HepG2 (cell line): ENCODE measurements around the gene RTEL1. TPM values are rescaled to one million over a fixed set of nuclear protein-coding genes. Genes with fewer than 3 reads are reported as not detected.
A peak's percentile ranks its signal among the peaks of the same experiment; 100 is the strongest.

ENCODE experiments used
- ARID5B ChIP-seq: IDR thresholded peaks from 2 replicates; pipeline ENCODE4 v1.4.0; 2020; ENCODE audit warnings: mild to moderate bottlenecking, missing genetic modification reagents
- HINFP ChIP-seq: sonication (generic); formaldehyde crosslinking; IDR thresholded peaks from 2 replicates; pipeline ENCODE4 v1.4.0; 2020; ENCODE audit warnings: low read depth, mild to moderate bottlenecking, missing genetic modification reagents
- HNF1A ChIP-seq, 2 experiments: sonication (generic) in 1 of 2; formaldehyde crosslinking in 1 of 2; IDR thresholded peaks; 2 replicates each; pipeline versions ENCODE4 v1.4.0 to v1.6.1; 2016 to 2020; ENCODE audit warnings: borderline replicate concordance in 1 of 2, low read depth in 1 of 2, mild to moderate bottlenecking in 1 of 2, missing genetic modification reagents in 1 of 2
- IRF1 ChIP-seq: sonication (generic); formaldehyde crosslinking; IDR thresholded peaks from 2 replicates; pipeline ENCODE4 v1.4.0; 2020; ENCODE audit warnings: low read depth, mild to moderate bottlenecking, missing genetic modification reagents
- LCORL ChIP-seq, 2 experiments: fragments of 450-650 bp in 1 of 2; sonication (generic) in 1 of 2; formaldehyde crosslinking in 1 of 2; IDR thresholded peaks; 2 replicates each; pipeline versions ENCODE4 v1.5.0 to v1.6.1; 2017 to 2020; ENCODE audit warnings: antibody characterized with exemption in 1 of 2, missing genetic modification reagents in 1 of 2
- PHF8 ChIP-seq: sonication (generic); formaldehyde crosslinking; IDR thresholded peaks from 2 replicates; pipeline ENCODE4 v1.5.0; 2020; ENCODE audit warnings: missing genetic modification reagents
- RNF2 ChIP-seq: fragments of 450-650 bp; conservative IDR thresholded peaks from 2 replicates; pipeline ENCODE4 v1.6.1; 2016; ENCODE audit warnings: low read depth
- TRIM24 ChIP-seq: sonication (generic); formaldehyde crosslinking; IDR thresholded peaks from 2 replicates; pipeline ENCODE4 v1.8.0; 2022; ENCODE audit warnings: mild to moderate bottlenecking, missing genetic modification reagents
- ZNF232 ChIP-seq: sonication (generic); formaldehyde crosslinking; IDR thresholded peaks from 2 replicates; pipeline ENCODE4 v1.4.0; 2020; ENCODE audit warnings: missing genetic modification reagents, borderline replicate concordance
- ZNF276 ChIP-seq: sonication (generic); formaldehyde crosslinking; IDR thresholded peaks from 2 replicates; pipeline ENCODE4 v1.4.0; 2020; ENCODE audit warnings: mild to moderate bottlenecking, low read depth, missing genetic modification reagents
- ZNF326 ChIP-seq: sonication (generic); formaldehyde crosslinking; IDR thresholded peaks from 2 replicates; pipeline ENCODE4 v1.4.0; 2020; ENCODE audit warnings: missing genetic modification reagents, borderline replicate concordance
- ZNF597 ChIP-seq: sonication (generic); formaldehyde crosslinking; IDR thresholded peaks from 2 replicates; pipeline ENCODE4 v1.5.0; 2020; ENCODE audit warnings: missing genetic modification reagents
- ZNF841 ChIP-seq: sonication (generic); formaldehyde crosslinking; IDR thresholded peaks from 2 replicates; pipeline ENCODE4 v1.8.1; 2023; ENCODE audit warnings: missing genetic modification reagents, borderline replicate concordance
- polyA plus RNA-seq, 8 experiments: library from polyadenylated mRNA; depleted of rRNA in 3 of 8; stranded (reverse) in 7 of 8; unstranded in 1 of 8; fragments of >200 nt; fragmentation: Illumina TruSeq in 4 of 8; extraction: Trizol in 4 of 8; gene quantifications; 2 replicates each; pipeline versions ENCODE4 v1.2.1 to v1.2.3, GENCODE V29; 2011 to 2016; ENCODE audit warnings: low read depth in 4 of 8, missing spikeins in 1 of 8, mixed read lengths in 1 of 8; ENCODE audit not compliant: insufficient read depth in 1 of 8
- total RNA-seq, 5 experiments: library from RNA; depleted of rRNA; stranded (reverse); fragments of >200 nt; fragmentation: Illumina TruSeq; extraction: Trizol; gene quantifications; 2 replicates each; pipeline ENCODE4 v1.2.3, GENCODE V29; 2016; ENCODE audit warnings: low read depth in 1 of 5

RTEL1 gene
- total and polyA plus RNA-seq, 2 of the 13 experiments (the other 11 are each of a cell fraction or from before 2014, with no cell fraction given) = 21.8 to 36.4 TPM

- TF ChIP-seq ARID5B (CRISPR knock-in tag) (no peak), RNF2 (no peak), ZNF597 (CRISPR knock-in tag) (no peak; the same call in 1 of the 2 replicates), ZNF841 (0 out of 2 replicates have a peak, but pooled peaks have one; percentile 55), LCORL (IDR thresholded peaks at IDR 0.05) (no peak), LCORL (CRISPR knock-in tag; IDR thresholded peaks at IDR 0.05) (no peak), ZNF326 (peak; percentile 46; the same call in 1 of the 2 replicates), TRIM24 (no peak), PHF8 (CRISPR knock-in tag) (no peak), IRF1 (no peak), ZNF276 (CRISPR knock-in tag) (no peak), ZNF232 (CRISPR knock-in tag) (no peak), HINFP (CRISPR knock-in tag) (no peak), HNF1A (IDR thresholded peaks at IDR 0.05; ENCODE audit: low read depth) (no peak), HNF1A (CRISPR knock-in tag; IDR thresholded peaks at IDR 0.05; ENCODE audit: borderline replicate concordance) (no peak)
Measured at GRCh38 chr20:63698739-63699465, 40.8 kb downstream of the RTEL1 start (continued).
